ENCODE measurements around the gene PLEKHO2. TPM values are rescaled to one million over a fixed set of nuclear protein-coding genes. Genes with fewer than 3 reads are reported as not detected.
A peak's percentile ranks its signal among the peaks of the same experiment; 100 is the strongest.

Gene PLEKHO2
- total RNA-seq, 1 experiment from 2014 or later, result 10.1 TPM

DNA sequence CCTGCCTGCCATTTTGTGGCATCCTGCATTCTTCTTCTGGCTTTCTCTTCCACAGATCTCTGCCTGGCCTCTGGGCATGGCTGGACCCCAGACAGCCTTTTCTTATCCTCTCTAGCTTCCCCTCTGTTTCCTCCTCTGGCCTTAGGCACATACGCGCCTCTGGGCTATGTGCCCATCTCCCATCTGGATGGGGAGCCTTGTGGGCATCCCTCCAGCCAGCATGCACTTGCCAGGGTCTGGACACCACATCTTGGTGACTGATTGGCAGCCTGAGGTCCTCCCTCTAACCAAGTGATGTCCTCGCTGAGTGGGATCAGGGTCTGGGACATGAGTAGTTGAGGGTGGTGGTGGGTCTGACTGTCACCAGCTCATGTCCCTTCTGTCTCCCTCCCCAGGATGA, 12.8 kb downstream of the PLEKHO2 start:
- Histone ChIP-seq H3K27ac (ENCODE audit: low read length) (no peak overlapping the region), H3K4me1 (ENCODE audit: low read length) (peaks cover 53% of the 10 kb centered on the region), H2AFZ (ENCODE audit: low read length) (no peak overlapping the region), H3K36me3 (ENCODE audit: insufficient read depth, low read length) (no peaks in the 10 kb centered on the region), H3K79me2 (ENCODE audit: low read length) (peaks cover 23% of the 10 kb centered on the region), H3K9ac (ENCODE audit: low read length) (no peak overlapping the region), H3K9me2 (replicated peaks; ENCODE audit: insufficient read depth, low read length) (no peaks in the 10 kb centered on the region), H3K9me3 (ENCODE audit: low read length) (no peaks in the 10 kb centered on the region), H3K27me3 (ENCODE audit: low read length) (no peaks in the 10 kb centered on the region), H3K4me3 (ENCODE audit: low read length) (no peak overlapping the region), H3K4me2 (ENCODE audit: low read depth, low read length, poor library complexity, severe bottlenecking) (no peak overlapping the region), H4K20me1 (ENCODE audit: insufficient read depth, low read depth, low read length) (no peaks in the 10 kb centered on the region; the same call in 1 of the 2 replicates)
- DNase-seq, result no peak

DNA sequence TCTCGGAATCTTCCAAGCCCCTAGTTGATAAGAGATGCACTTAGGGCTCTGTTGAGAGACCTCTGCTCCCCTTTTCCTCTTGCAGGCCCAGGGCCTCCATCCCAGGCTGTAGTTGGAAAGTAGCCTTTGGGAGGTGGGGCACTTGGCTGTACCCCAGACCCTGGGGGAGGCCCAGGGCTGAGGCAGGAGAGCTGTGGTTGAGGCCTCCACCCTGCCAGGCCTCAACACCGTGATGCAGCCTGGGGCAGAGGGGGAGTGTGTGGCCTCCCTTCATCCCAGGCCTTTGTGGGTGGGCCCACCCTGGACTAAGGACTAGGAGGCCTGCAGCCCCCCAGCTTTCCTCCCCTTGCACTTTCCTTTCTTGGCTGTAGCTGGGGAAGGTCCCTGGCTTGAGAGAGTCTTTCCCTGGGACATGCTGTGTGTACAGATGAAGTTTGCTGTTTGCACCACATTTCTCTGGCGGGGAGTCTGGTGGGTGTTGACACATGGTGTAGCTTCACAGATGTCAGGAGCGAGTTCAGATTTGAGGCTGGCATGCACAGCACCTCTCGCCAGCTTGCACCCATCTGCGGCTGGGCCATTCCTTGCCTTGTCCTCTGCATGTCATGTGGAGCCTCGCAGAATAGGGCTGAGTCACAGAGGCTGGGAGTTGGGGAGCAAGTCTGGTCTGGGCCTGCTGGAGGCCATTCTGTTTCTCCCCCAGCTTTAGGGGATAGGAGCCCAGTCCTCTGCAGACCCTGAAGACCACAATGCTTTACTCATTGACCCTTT, 13.7 kb downstream of the PLEKHO2 start:
- no peak overlapping the region for H3K4me2 ChIP-seq (ENCODE audit: low read depth, low read length, poor library complexity, severe bottlenecking)
- H3K9me3 ChIP-seq (ENCODE audit: low read length), result no peaks in the 10 kb centered on the region
- no peaks in the 10 kb centered on the region; the same call in 1 of the 2 replicates for H4K20me1 ChIP-seq (ENCODE audit: insufficient read depth, low read depth, low read length)
- H3K4me3 ChIP-seq (ENCODE audit: low read length), result no peak overlapping the region
- H3K9ac ChIP-seq (ENCODE audit: low read length), result no peak overlapping the region
- H3K27ac ChIP-seq (ENCODE audit: low read length), result peak overlapping the region; percentile 73
- H3K27me3 ChIP-seq (ENCODE audit: low read length), result no peaks in the 10 kb centered on the region
- H2AFZ ChIP-seq (ENCODE audit: low read length), result no peak overlapping the region
- H3K36me3 ChIP-seq (ENCODE audit: insufficient read depth, low read length), result no peaks in the 10 kb centered on the region; the same call in 1 of the 2 replicates
- H3K4me1 ChIP-seq (ENCODE audit: low read length), result peaks cover 51% of the 10 kb centered on the region
- no peaks in the 10 kb centered on the region for H3K9me2 ChIP-seq (replicated peaks; ENCODE audit: insufficient read depth, low read length)
- DNase-seq, result no peak
- H3K79me2 ChIP-seq (ENCODE audit: low read length), result peaks cover 23% of the 10 kb centered on the region

DNA sequence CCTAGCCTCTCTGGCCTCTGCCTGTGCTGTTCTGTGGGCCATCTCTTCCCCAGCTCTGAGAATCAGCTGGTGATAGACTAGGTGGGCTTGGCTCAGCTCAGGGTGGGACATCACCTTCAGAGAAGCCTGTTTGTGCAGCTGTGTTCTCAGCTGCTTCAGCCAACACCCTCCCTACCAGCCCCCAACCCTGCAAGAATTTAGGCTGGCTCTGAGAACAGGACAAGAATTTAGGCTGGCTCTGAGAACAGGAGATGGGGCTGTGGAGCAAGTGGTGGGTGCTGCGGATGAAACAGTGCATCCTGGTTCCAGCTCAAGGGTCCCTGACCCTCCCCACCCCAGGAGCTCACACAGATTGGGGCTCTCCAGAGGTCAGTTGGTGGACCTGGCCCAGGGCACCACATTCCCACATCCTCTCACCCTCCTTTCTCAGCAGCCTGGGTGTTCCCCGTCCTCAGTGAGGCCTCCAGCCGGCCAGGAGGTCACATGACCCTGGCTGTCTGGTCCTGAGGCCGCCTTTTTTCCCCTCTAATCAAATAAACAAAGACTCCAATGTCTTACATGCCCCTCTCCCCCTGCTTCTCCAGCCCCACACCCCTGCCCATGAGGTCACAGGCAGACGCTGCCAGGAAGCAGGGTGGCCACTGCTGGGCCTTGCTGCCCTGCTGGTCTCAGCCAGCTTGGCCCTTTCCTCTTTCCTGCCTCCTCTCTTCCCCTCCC, 14.9 kb downstream of the PLEKHO2 start:
- H3K4me1 ChIP-seq (ENCODE audit: low read length), result peaks cover 51% of the 10 kb centered on the region
- peaks cover 23% of the 10 kb centered on the region for H3K79me2 ChIP-seq (ENCODE audit: low read length)
- DNase-seq, result no peak
- H4K20me1 ChIP-seq (ENCODE audit: insufficient read depth, low read depth, low read length), result no peaks in the 10 kb centered on the region; the same call in 1 of the 2 replicates
- no peak overlapping the region for H3K4me3 ChIP-seq (ENCODE audit: low read length)
- peak overlapping the region; percentile 49 for H3K9ac ChIP-seq (ENCODE audit: low read length)
- H3K27me3 ChIP-seq (ENCODE audit: low read length), result no peaks in the 10 kb centered on the region
- peaks cover 3% of the 10 kb centered on the region; the same call in 1 of the 2 replicates for H3K36me3 ChIP-seq (ENCODE audit: insufficient read depth, low read length)
- H3K9me2 ChIP-seq (replicated peaks; ENCODE audit: insufficient read depth, low read length), result no peaks in the 10 kb centered on the region
- H3K27ac ChIP-seq (ENCODE audit: low read length), result peak overlapping the region; percentile 73
- H3K9me3 ChIP-seq (ENCODE audit: low read length), result no peaks in the 10 kb centered on the region
- no peak overlapping the region for H2AFZ ChIP-seq (ENCODE audit: low read length)
- peak overlapping the region; percentile 59 for H3K4me2 ChIP-seq (ENCODE audit: low read depth, low read length, poor library complexity, severe bottlenecking)

DNA sequence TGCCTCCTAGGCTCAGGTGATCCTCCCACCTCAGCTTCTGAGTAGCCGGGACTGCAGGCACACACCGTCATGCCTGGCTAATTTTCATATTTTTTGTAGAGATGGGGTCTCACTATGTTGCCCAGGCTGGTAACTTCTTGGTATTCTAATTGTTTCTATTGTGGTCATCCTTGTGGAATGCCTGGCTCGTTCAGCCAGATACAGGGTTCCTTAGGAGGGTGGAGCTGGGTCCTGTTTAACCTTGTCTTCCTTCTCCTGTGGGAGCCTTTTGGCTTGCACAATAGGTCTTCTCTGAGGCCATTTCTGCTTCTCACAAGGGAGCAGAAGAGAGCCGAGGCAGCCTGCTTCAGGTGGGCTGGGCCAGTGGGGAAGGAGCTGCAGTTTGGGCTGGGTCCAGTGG, 15.7 kb downstream of the PLEKHO2 start:
- Histone ChIP-seq H3K9me2 (replicated peaks; ENCODE audit: insufficient read depth, low read length) (no peaks in the 10 kb centered on the region), H3K9me3 (ENCODE audit: low read length) (no peaks in the 10 kb centered on the region), H3K4me2 (ENCODE audit: low read depth, low read length, poor library complexity, severe bottlenecking) (peak overlapping the region; percentile 59), H3K27ac (ENCODE audit: low read length) (peak overlapping the region; percentile 73), H3K36me3 (ENCODE audit: insufficient read depth, low read length) (peaks cover 3% of the 10 kb centered on the region; the same call in 1 of the 2 replicates), H3K79me2 (ENCODE audit: low read length) (peaks cover 18% of the 10 kb centered on the region), H2AFZ (ENCODE audit: low read length) (no peak overlapping the region), H3K27me3 (ENCODE audit: low read length) (no peaks in the 10 kb centered on the region), H3K4me3 (ENCODE audit: low read length) (peak overlapping the region; percentile 37; the same call in 1 of the 2 replicates), H4K20me1 (ENCODE audit: insufficient read depth, low read depth, low read length) (no peaks in the 10 kb centered on the region; the same call in 1 of the 2 replicates), H3K4me1 (ENCODE audit: low read length) (peaks cover 48% of the 10 kb centered on the region), H3K9ac (ENCODE audit: low read length) (peak overlapping the region; percentile 49)
- no peak for DNase-seq

- Histone ChIP-seq H3K36me3 (ENCODE audit: insufficient read depth, low read length) (peaks cover 3% of the 10 kb centered on the region; the same call in 1 of the 2 replicates), H4K20me1 (ENCODE audit: insufficient read depth, low read depth, low read length) (no peaks in the 10 kb centered on the region; the same call in 1 of the 2 replicates), H3K27me3 (ENCODE audit: low read length) (no peaks in the 10 kb centered on the region), H3K9ac (ENCODE audit: low read length) (peak overlapping the region; percentile 49), H3K4me2 (ENCODE audit: low read depth, low read length, poor library complexity, severe bottlenecking) (peak overlapping the region; percentile 59), H3K27ac (ENCODE audit: low read length) (peak overlapping the region; percentile 73), H2AFZ (ENCODE audit: low read length) (no peak overlapping the region), H3K79me2 (ENCODE audit: low read length) (peaks cover 18% of the 10 kb centered on the region), H3K4me1 (ENCODE audit: low read length) (peaks cover 48% of the 10 kb centered on the region), H3K4me3 (ENCODE audit: low read length) (peak overlapping the region; percentile 37; the same call in 1 of the 2 replicates), H3K9me3 (ENCODE audit: low read length) (no peaks in the 10 kb centered on the region), H3K9me2 (replicated peaks; ENCODE audit: insufficient read depth, low read length) (no peaks in the 10 kb centered on the region)
- peak; percentile 70 for DNase-seq
Observed at GRCh38 chr15:64858021-64858575, 16.4 kb downstream of the PLEKHO2 start.

GRCh38 chr15:64859226-64859625, 17.5 kb downstream of the PLEKHO2 start:
- H3K4me3 ChIP-seq (ENCODE audit: low read length), result no peak overlapping the region
- H3K36me3 ChIP-seq (ENCODE audit: insufficient read depth, low read length), result peaks cover 3% of the 10 kb centered on the region; the same call in 1 of the 2 replicates
- no peak overlapping the region for H3K4me2 ChIP-seq (ENCODE audit: low read depth, low read length, poor library complexity, severe bottlenecking)
- H3K27me3 ChIP-seq (ENCODE audit: low read length), result no peaks in the 10 kb centered on the region
- no peaks in the 10 kb centered on the region for H3K9me2 ChIP-seq (replicated peaks; ENCODE audit: insufficient read depth, low read length)
- H3K9ac ChIP-seq (ENCODE audit: low read length), result no peak overlapping the region
- no peaks in the 10 kb centered on the region for H3K9me3 ChIP-seq (ENCODE audit: low read length)
- H4K20me1 ChIP-seq (ENCODE audit: insufficient read depth, low read depth, low read length), result no peaks in the 10 kb centered on the region
- peaks cover 18% of the 10 kb centered on the region for H3K79me2 ChIP-seq (ENCODE audit: low read length)
- no peak for DNase-seq
- H3K4me1 ChIP-seq (ENCODE audit: low read length), result peaks cover 41% of the 10 kb centered on the region
- H2AFZ ChIP-seq (ENCODE audit: low read length), result no peak overlapping the region
- no peak overlapping the region for H3K27ac ChIP-seq (ENCODE audit: low read length)

DNA sequence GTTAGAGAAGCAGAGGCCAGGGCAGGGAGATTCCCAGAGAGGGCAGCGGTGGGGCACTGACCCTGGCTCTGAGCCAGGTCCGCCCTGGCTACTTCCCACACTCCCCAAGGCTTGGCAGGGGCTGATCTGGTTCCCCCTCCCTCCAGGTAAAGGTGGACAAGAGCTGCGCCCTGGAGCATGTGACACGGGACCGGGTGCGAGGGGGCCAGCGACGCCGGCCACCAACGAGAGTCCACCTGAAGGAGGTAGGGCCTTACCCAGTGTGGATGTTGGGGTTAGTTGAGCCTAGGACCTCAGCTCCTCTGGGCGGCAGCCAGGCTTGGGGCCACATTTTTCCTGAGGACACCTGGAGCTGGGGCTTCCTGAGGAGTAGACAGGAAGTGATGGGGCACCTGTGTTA, 19.6 kb downstream of the PLEKHO2 start:
- Histone ChIP-seq H3K9ac (ENCODE audit: low read length) (no peak overlapping the region), H2AFZ (ENCODE audit: low read length) (no peak overlapping the region), H3K27me3 (ENCODE audit: low read length) (no peaks in the 10 kb centered on the region), H3K4me2 (ENCODE audit: low read depth, low read length, poor library complexity, severe bottlenecking) (no peak overlapping the region), H4K20me1 (ENCODE audit: insufficient read depth, low read depth, low read length) (no peaks in the 10 kb centered on the region), H3K9me2 (replicated peaks; ENCODE audit: insufficient read depth, low read length) (no peaks in the 10 kb centered on the region), H3K36me3 (ENCODE audit: insufficient read depth, low read length) (peaks cover 3% of the 10 kb centered on the region; the same call in 1 of the 2 replicates), H3K9me3 (ENCODE audit: low read length) (no peaks in the 10 kb centered on the region), H3K27ac (ENCODE audit: low read length) (no peak overlapping the region), H3K4me1 (ENCODE audit: low read length) (peaks cover 25% of the 10 kb centered on the region), H3K4me3 (ENCODE audit: low read length) (no peak overlapping the region), H3K79me2 (ENCODE audit: low read length) (peaks cover 17% of the 10 kb centered on the region)
- DNase-seq, result no peak

GRCh38 chr15:64861960-64862359, 20.2 kb downstream of the PLEKHO2 start:
- Histone ChIP-seq H2AFZ (ENCODE audit: low read length) (no peak overlapping the region), H3K4me1 (ENCODE audit: low read length) (peaks cover 19% of the 10 kb centered on the region), H3K4me3 (ENCODE audit: low read length) (no peak overlapping the region), H4K20me1 (ENCODE audit: insufficient read depth, low read depth, low read length) (no peaks in the 10 kb centered on the region), H3K4me2 (ENCODE audit: low read depth, low read length, poor library complexity, severe bottlenecking) (no peak overlapping the region), H3K9ac (ENCODE audit: low read length) (no peak overlapping the region), H3K9me3 (ENCODE audit: low read length) (no peaks in the 10 kb centered on the region), H3K36me3 (ENCODE audit: insufficient read depth, low read length) (peaks cover 3% of the 10 kb centered on the region; the same call in 1 of the 2 replicates), H3K27ac (ENCODE audit: low read length) (no peak overlapping the region), H3K79me2 (ENCODE audit: low read length) (peaks cover 12% of the 10 kb centered on the region), H3K9me2 (replicated peaks; ENCODE audit: insufficient read depth, low read length) (no peaks in the 10 kb centered on the region), H3K27me3 (ENCODE audit: low read length) (no peaks in the 10 kb centered on the region)
- DNase-seq, result no peak
